Measurements from ENCODE around the gene GRK3. TPM values are rescaled to one million over a fixed set of nuclear protein-coding genes. Genes with fewer than 3 reads are reported as not detected.

Gene GRK3
- total and polyA plus RNA-seq, 2 donors = 8.4 to 20.2 TPM

GRCh38 chr22:25722223-25722622 lies 157.7 kb downstream of the GRK3 start:
- peaks cover 13 to 25% of the 10 kb centered on the region in 2 donors for H3K4me1 ChIP-seq (ENCODE audit: control insufficient read depth in 2 of 2, insufficient read depth in 2 of 2, low read length in 2 of 2)
- peaks cover 5 to 9% of the 10 kb centered on the region in 2 donors for H3K36me3 ChIP-seq (ENCODE audit: control insufficient read depth in 2 of 2, insufficient read depth in 2 of 2, low read length in 1 of 2)
- H3K9me3 ChIP-seq (ENCODE audit: control insufficient read depth in 2 of 2, insufficient read depth in 1 of 2, low read length in 1 of 2) = no peaks in the 10 kb centered on the region
- no peak overlapping the region for H3K27ac ChIP-seq (ENCODE audit: low read depth in 1 of 2, low read length in 1 of 2)
- DNase-seq (ENCODE audit: low read depth in 6 of 9, low spot score in 9 of 9) = no peak
- H3K27me3 ChIP-seq (ENCODE audit: control insufficient read depth in 2 of 2, insufficient read depth in 1 of 2, low read length in 1 of 2) = no peaks in the 10 kb centered on the region
- H3K4me3 ChIP-seq (ENCODE audit: low read length in 2 of 2) = no peak overlapping the region
- WGBS = 99% methylated on average over 16 of the region's 16 CpGs

GRCh38 chr22:25722626-25723025 lies 158.2 kb downstream of the GRK3 start:
- 99% methylated on average over 3 of the region's 3 CpGs for WGBS
- Histone ChIP-seq H3K9me3 (ENCODE audit: control insufficient read depth in 2 of 2, insufficient read depth in 1 of 2, low read length in 1 of 2) (no peaks in the 10 kb centered on the region), H3K27ac (ENCODE audit: low read depth in 1 of 2, low read length in 1 of 2) (no peak overlapping the region)

GRCh38 chr22:25726241-25726640 lies 161.8 kb downstream of the GRK3 start:
- Histone ChIP-seq H3K27ac (ENCODE audit: low read depth in 1 of 2, low read length in 1 of 2) (peak overlapping the region; percentile 33 to 77), H3K4me1 (ENCODE audit: control insufficient read depth in 2 of 2, insufficient read depth in 2 of 2, low read length in 2 of 2) (peaks cover 17 to 35% of the 10 kb centered on the region in 2 donors), H3K27me3 (ENCODE audit: control insufficient read depth in 2 of 2, insufficient read depth in 1 of 2, low read length in 1 of 2) (no peaks in the 10 kb centered on the region), H3K36me3 (ENCODE audit: control insufficient read depth in 2 of 2, insufficient read depth in 2 of 2, low read length in 1 of 2) (peaks cover 5 to 9% of the 10 kb centered on the region in 2 donors), H3K9me3 (ENCODE audit: control insufficient read depth in 2 of 2, insufficient read depth in 1 of 2, low read length in 1 of 2) (no peaks in the 10 kb centered on the region), H3K4me3 (ENCODE audit: low read length in 2 of 2) (no peak overlapping the region)
- peak in 1 of 9 donors; percentile 43 for DNase-seq (ENCODE audit: low read depth in 6 of 9, low spot score in 9 of 9)
- 74% methylated on average over 4 of the region's 4 CpGs for WGBS

More at GRCh38 chr22:25722626-25723025, 158.2 kb downstream of the GRK3 start:
- Histone ChIP-seq H3K27me3 (ENCODE audit: control insufficient read depth in 2 of 2, insufficient read depth in 1 of 2, low read length in 1 of 2) (no peaks in the 10 kb centered on the region), H3K4me1 (ENCODE audit: control insufficient read depth in 2 of 2, insufficient read depth in 2 of 2, low read length in 2 of 2) (peaks cover 12 to 25% of the 10 kb centered on the region in 2 donors), H3K36me3 (ENCODE audit: control insufficient read depth in 2 of 2, insufficient read depth in 2 of 2, low read length in 1 of 2) (peaks cover 5 to 9% of the 10 kb centered on the region in 2 donors), H3K4me3 (ENCODE audit: low read length in 2 of 2) (no peak overlapping the region)
- no peak for DNase-seq (ENCODE audit: low read depth in 6 of 9, low spot score in 9 of 9)

DNA sequence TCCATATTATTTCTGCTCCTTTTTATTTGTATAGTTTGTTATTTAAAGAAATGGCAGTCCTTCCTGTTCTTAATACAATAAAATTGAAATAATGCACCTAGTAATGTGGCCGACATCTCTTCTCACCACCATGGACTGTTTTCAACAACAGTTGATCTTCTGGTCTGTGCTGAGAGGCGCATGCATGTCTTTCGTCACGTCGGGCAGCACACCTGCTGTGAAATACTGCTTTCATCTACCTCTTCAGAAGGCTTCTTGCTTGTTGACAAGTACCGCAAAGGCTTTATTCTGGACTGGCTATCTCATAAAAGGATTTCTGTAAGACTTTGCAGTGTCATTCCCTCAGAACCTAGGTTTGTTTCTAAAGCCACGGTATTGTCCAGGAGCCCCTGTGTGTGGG lies 163.6 kb downstream of the GRK3 start:
- peaks cover under 1 to 1% of the 10 kb centered on the region in 2 donors for H3K36me3 ChIP-seq (ENCODE audit: control insufficient read depth in 2 of 2, insufficient read depth in 2 of 2, low read length in 1 of 2)
- H3K27ac ChIP-seq (ENCODE audit: low read depth in 1 of 2, low read length in 1 of 2) = peak overlapping the region in 1 of 2 donors; percentile 77
- peaks cover 17 to 37% of the 10 kb centered on the region in 2 donors for H3K4me1 ChIP-seq (ENCODE audit: control insufficient read depth in 2 of 2, insufficient read depth in 2 of 2, low read length in 2 of 2)
- no peaks in the 10 kb centered on the region for H3K9me3 ChIP-seq (ENCODE audit: control insufficient read depth in 2 of 2, insufficient read depth in 1 of 2, low read length in 1 of 2)
- no peaks in the 10 kb centered on the region for H3K27me3 ChIP-seq (ENCODE audit: control insufficient read depth in 2 of 2, insufficient read depth in 1 of 2, low read length in 1 of 2)
- no peak overlapping the region for H3K4me3 ChIP-seq (ENCODE audit: low read length in 2 of 2)
- DNase-seq (ENCODE audit: low read depth in 6 of 9, low spot score in 9 of 9) = peak in 6 of 9 donors; percentile 41 to 82 (median 56)
- 38% methylated on average over 7 of the region's 7 CpGs for WGBS

- Histone ChIP-seq H3K4me3 (ENCODE audit: low read length in 2 of 2) (no peak overlapping the region), H3K9me3 (ENCODE audit: control insufficient read depth in 2 of 2, insufficient read depth in 1 of 2, low read length in 1 of 2) (no peaks in the 10 kb centered on the region), H3K4me1 (ENCODE audit: control insufficient read depth in 2 of 2, insufficient read depth in 2 of 2, low read length in 2 of 2) (peaks cover 17 to 40% of the 10 kb centered on the region in 2 donors), H3K27ac (ENCODE audit: low read depth in 1 of 2, low read length in 1 of 2) (peak overlapping the region in 1 of 2 donors; percentile 43), H3K27me3 (ENCODE audit: control insufficient read depth in 2 of 2, insufficient read depth in 1 of 2, low read length in 1 of 2) (no peaks in the 10 kb centered on the region), H3K36me3 (ENCODE audit: control insufficient read depth in 2 of 2, insufficient read depth in 2 of 2, low read length in 1 of 2) (no peaks in the 10 kb centered on the region)
- WGBS = 90% methylated on average over 19 of the region's 19 CpGs
- no peak for DNase-seq (ENCODE audit: low read depth in 6 of 9, low spot score in 9 of 9)
Observed at GRCh38 chr22:25729016-25729995, 164.8 kb downstream of the GRK3 start.

GRCh38 chr22:25735650-25736049 lies 171.2 kb downstream of the GRK3 start:
- DNase-seq (ENCODE audit: low read depth in 6 of 9, low spot score in 9 of 9) = peak in 2 of 9 donors; percentile 43 to 60
- no peak overlapping the region for H3K4me3 ChIP-seq (ENCODE audit: low read length in 2 of 2)
- peak overlapping the region; percentile 81 to 95 for H3K27ac ChIP-seq (ENCODE audit: low read depth in 1 of 2, low read length in 1 of 2)
- WGBS = 85% methylated on average over 2 of the region's 2 CpGs
- no peaks in the 10 kb centered on the region for H3K27me3 ChIP-seq (ENCODE audit: control insufficient read depth in 2 of 2, insufficient read depth in 1 of 2, low read length in 1 of 2)
- H3K4me1 ChIP-seq (ENCODE audit: control insufficient read depth in 2 of 2, insufficient read depth in 2 of 2, low read length in 2 of 2) = peaks cover 20 to 41% of the 10 kb centered on the region in 2 donors
- no peaks in the 10 kb centered on the region for H3K36me3 ChIP-seq (ENCODE audit: control insufficient read depth in 2 of 2, insufficient read depth in 2 of 2, low read length in 1 of 2)
- peaks cover 0 to 8% of the 10 kb centered on the region in 2 donors for H3K9me3 ChIP-seq (ENCODE audit: control insufficient read depth in 2 of 2, insufficient read depth in 1 of 2, low read length in 1 of 2)

- H3K9me3 ChIP-seq (ENCODE audit: control insufficient read depth in 2 of 2, insufficient read depth in 1 of 2, low read length in 1 of 2) = peaks cover 0 to 8% of the 10 kb centered on the region in 2 donors
- peaks cover 20 to 41% of the 10 kb centered on the region in 2 donors for H3K4me1 ChIP-seq (ENCODE audit: control insufficient read depth in 2 of 2, insufficient read depth in 2 of 2, low read length in 2 of 2)
- no peak overlapping the region for H3K4me3 ChIP-seq (ENCODE audit: low read length in 2 of 2)
- DNase-seq (ENCODE audit: low read depth in 6 of 9, low spot score in 9 of 9) = peak; percentile 44 to 92 (median 74)
- H3K27me3 ChIP-seq (ENCODE audit: control insufficient read depth in 2 of 2, insufficient read depth in 1 of 2, low read length in 1 of 2) = no peaks in the 10 kb centered on the region
- WGBS = 4% methylated on average over 9 of the region's 9 CpGs
- no peaks in the 10 kb centered on the region for H3K36me3 ChIP-seq (ENCODE audit: control insufficient read depth in 2 of 2, insufficient read depth in 2 of 2, low read length in 1 of 2)
- H3K27ac ChIP-seq (ENCODE audit: low read depth in 1 of 2, low read length in 1 of 2) = peak overlapping the region; percentile 93 to 95
Observed at GRCh38 chr22:25736378-25737011, 172.0 kb downstream of the GRK3 start.

- H3K27me3 ChIP-seq (ENCODE audit: control insufficient read depth in 2 of 2, insufficient read depth in 1 of 2, low read length in 1 of 2) = no peaks in the 10 kb centered on the region
- H3K27ac ChIP-seq (ENCODE audit: low read depth in 1 of 2, low read length in 1 of 2) = no peak overlapping the region
- H3K36me3 ChIP-seq (ENCODE audit: control insufficient read depth in 2 of 2, insufficient read depth in 2 of 2, low read length in 1 of 2) = no peaks in the 10 kb centered on the region
- peaks cover 20 to 50% of the 10 kb centered on the region in 2 donors for H3K4me1 ChIP-seq (ENCODE audit: control insufficient read depth in 2 of 2, insufficient read depth in 2 of 2, low read length in 2 of 2)
- H3K4me3 ChIP-seq (ENCODE audit: low read length in 2 of 2) = no peak overlapping the region
- peaks cover 0 to 8% of the 10 kb centered on the region in 2 donors for H3K9me3 ChIP-seq (ENCODE audit: control insufficient read depth in 2 of 2, insufficient read depth in 1 of 2, low read length in 1 of 2)
- DNase-seq (ENCODE audit: low read depth in 6 of 9, low spot score in 9 of 9) = no peak
- WGBS = 96% methylated on average over 11 of the region's 11 CpGs
Observed at GRCh38 chr22:25739659-25740344, 175.3 kb downstream of the GRK3 start.

Data from thymus (tissue), 11 donors.